GM23338 (cell line): ENCODE results near the gene FAM222A. TPM values are rescaled to one million over a fixed set of nuclear protein-coding genes. Genes with fewer than 3 reads are reported as not detected.

ENCODE experiments used
- ATAC-seq: fragments of 200-7000 bp; cut with Tn5 transposase; 3 replicates; pipeline ENCODE4 v1.9.1; 2020
- DNase-seq: peaks from one replicate; pipeline ENCODE4 v3.0.0-alpha.2; 2015; ENCODE audit warnings: low spot score
- H2AFZ ChIP-seq: fragments of 200-600 bp; sonication (generic); 2 replicates; pipeline ENCODE4 v1.8.0; 2016; ENCODE audit warnings: antibody characterized with exemption, mild to moderate bottlenecking, moderate library complexity
- H3F3A ChIP-seq: fragments of 200-600 bp; sonication (generic); replicated peaks from 2 replicates; pipeline ENCODE4 v1.8.0; 2017; ENCODE audit warnings: antibody characterized with exemption, mixed run types, low read depth
- H3K27ac ChIP-seq: fragments of 200-600 bp; sonication (generic); 2 replicates; pipeline ENCODE4 v1.6.1; 2016; ENCODE audit warnings: low read depth
- H3K27me3 ChIP-seq: fragments of 200-600 bp; sonication (generic); 2 replicates; pipeline ENCODE4 v1.8.0; 2016; ENCODE audit warnings: mild to moderate bottlenecking, mixed run types, moderate library complexity; ENCODE audit not compliant: insufficient read depth
- H3K36me3 ChIP-seq: fragments of 200-600 bp; sonication (generic); 2 replicates; pipeline ENCODE4 v1.8.0; 2016; ENCODE audit warnings: mild to moderate bottlenecking; ENCODE audit not compliant: insufficient read depth
- H3K4me1 ChIP-seq: fragments of 200-600 bp; sonication (generic); 2 replicates; pipeline ENCODE4 v1.8.0; 2016; ENCODE audit warnings: mild to moderate bottlenecking, moderate library complexity; ENCODE audit not compliant: insufficient read depth
- H3K4me2 ChIP-seq: fragments of 200-600 bp; sonication (generic); 2 replicates; pipeline ENCODE4 v1.7.1; 2017; ENCODE audit warnings: mixed run types
- H3K4me3 ChIP-seq: fragments of 200-600 bp; sonication (generic); 2 replicates; pipeline ENCODE4 v1.6.1; 2016; ENCODE audit warnings: mixed run types
- H3K79me2 ChIP-seq: fragments of 200-600 bp; sonication (generic); replicated peaks from 2 replicates; pipeline ENCODE4 v1.8.0; 2017; ENCODE audit warnings: mild to moderate bottlenecking; ENCODE audit not compliant: insufficient read depth
- H3K9me2 ChIP-seq: fragments of 200-600 bp; sonication (generic); 2 replicates; pipeline ENCODE4 v1.8.0; 2017; ENCODE audit not compliant: insufficient read depth
- H4K20me1 ChIP-seq: fragments of 200-600 bp; sonication (generic); replicated peaks from 2 replicates; pipeline ENCODE4 v1.8.0; 2017; ENCODE audit warnings: mild to moderate bottlenecking; ENCODE audit not compliant: insufficient read depth
- H3K27ac Mint-ChIP-seq: 2 replicates; pipeline ENCODE4 v1.8.0; 2020; ENCODE audit warnings: inconsistent platforms, mild to moderate bottlenecking, moderate library complexity, mixed read lengths
- H3K27me3 Mint-ChIP-seq: 3 replicates; pipeline ENCODE4 v1.8.0; 2022; ENCODE audit warnings: low read depth, mild to moderate bottlenecking, moderate library complexity, mixed read lengths, inconsistent platforms; ENCODE audit not compliant: insufficient read depth, poor library complexity
- H3K36me3 Mint-ChIP-seq: 3 replicates; pipeline ENCODE4 v1.8.0; 2021; ENCODE audit warnings: low read depth, mild to moderate bottlenecking, inconsistent platforms, moderate library complexity, mixed read lengths
- H3K4me1 Mint-ChIP-seq: 3 replicates; pipeline ENCODE4 v1.8.0; 2020; ENCODE audit warnings: mild to moderate bottlenecking, inconsistent platforms, mixed read lengths
- H3K4me3 Mint-ChIP-seq: 3 replicates; pipeline ENCODE4 v1.8.0; 2021; ENCODE audit warnings: moderate library complexity, mild to moderate bottlenecking, inconsistent platforms, mixed read lengths
- H3K9me3 Mint-ChIP-seq: 3 replicates; pipeline ENCODE4 v1.8.0; 2020; ENCODE audit warnings: moderate library complexity, mild to moderate bottlenecking, inconsistent platforms, mixed read lengths
- CREB1 ChIP-seq: fragments of 250-450 bp; sonication (Bioruptor Pico); IDR thresholded peaks from 2 replicates; pipeline ENCODE4 v1.5.0; 2020; ENCODE audit warnings: low read depth, mild to moderate bottlenecking, moderate library complexity
- CTCF ChIP-seq, 2 experiments: fragments of 200-600 bp in 1 of 2; sonication (generic) in 1 of 2; conservative IDR thresholded peaks; 2 replicates each; pipeline versions ENCODE4 v1.5.1 to v1.6.1; 2016 to 2017; ENCODE audit warnings: antibody characterized with exemption in 2 of 2, low read depth in 2 of 2, mild to moderate bottlenecking in 2 of 2, moderate library complexity in 1 of 2
- ETS1 ChIP-seq: IDR thresholded peaks from 2 replicates; pipeline ENCODE4 v1.6.1; 2016; ENCODE audit warnings: antibody characterized with exemption
- EZH2 ChIP-seq: fragments of 200-600 bp; sonication (generic); IDR thresholded peaks from one replicate; pipeline ENCODE4 v1.8.0; 2017; ENCODE audit warnings: antibody characterized with exemption, mild to moderate bottlenecking, low read depth; ENCODE audit not compliant: unreplicated experiment
- EZH2phosphoT487 ChIP-seq: fragments of 200-600 bp; sonication (generic); IDR thresholded peaks from one replicate; pipeline ENCODE4 v1.8.1; 2018; ENCODE audit warnings: antibody characterized with exemption; ENCODE audit not compliant: unreplicated experiment
- JUNB ChIP-seq: IDR thresholded peaks from one replicate; pipeline ENCODE4 v1.6.1; 2016; ENCODE audit warnings: antibody characterized with exemption; ENCODE audit not compliant: unreplicated experiment
- NANOG ChIP-seq: IDR thresholded peaks from 2 replicates; pipeline ENCODE4 v1.6.1; 2016; ENCODE audit warnings: antibody characterized with exemption, borderline replicate concordance
- POLR2AphosphoS5 ChIP-seq: IDR thresholded peaks from 2 replicates; pipeline ENCODE4 v1.6.1; 2016; ENCODE audit warnings: antibody characterized with exemption, low read depth
- STAT1 ChIP-seq: IDR thresholded peaks from one replicate; pipeline ENCODE4 v1.6.1; 2016; ENCODE audit warnings: antibody characterized with exemption; ENCODE audit not compliant: unreplicated experiment
- ZNF114 ChIP-seq: fragments of 250-450 bp; sonication (Bioruptor Pico); IDR thresholded peaks from 2 replicates; pipeline ENCODE4 v1.5.0; 2020; ENCODE audit warnings: mild to moderate bottlenecking, moderate library complexity
- ZNF331 ChIP-seq: fragments of 250-450 bp; sonication (Bioruptor Pico); IDR thresholded peaks from 2 replicates; pipeline ENCODE4 v1.5.0; 2020; ENCODE audit warnings: low read depth, mild to moderate bottlenecking, moderate library complexity
- polyA plus RNA-seq: library from polyadenylated mRNA; unstranded; fragments of >200 nt; fragmentation: Nextera tagmentation; extraction: Ambion mirVana; gene quantifications from 2 replicates; pipeline ENCODE4 v1.2.1, GENCODE V29; 2016
- total RNA-seq: library from RNA; depleted of rRNA; stranded (reverse); fragments of >200 nt; shearing (Covaris generic); gene quantifications from 2 replicates; pipeline ENCODE4 v1.2.3, GENCODE V29; 2014
- TF ChIP-seq, protein P1 (sequence below): fragments of 250-450 bp; sonication (Bioruptor Pico); IDR thresholded peaks from 2 replicates; pipeline ENCODE4 v1.5.0; 2020; ENCODE audit warnings: mild to moderate bottlenecking, moderate library complexity

FAM222A gene
- total and polyA plus RNA-seq, 2 experiments from 2014 or later, result 0.78 to 2.1 TPM

- TF ChIP-seq CTCF (conservative IDR thresholded peaks at IDR 0.05; ENCODE audit: low read depth in 2 of 2) (no peak), ZNF114 (CRISPR knock-in tag) (no peak), JUNB (no peak), ETS1 (no peak), NANOG (no peak)
Measured at GRCh38 chr12:109675411-109675810, 38.2 kb upstream of the FAM222A start (continued).

GRCh38 chr12:109677279-109677691, 36.3 kb upstream of the FAM222A start:
- H3K4me3 Mint-ChIP-seq, result no peak overlapping the region
- no peaks in the 10 kb centered on the region for H3K36me3 Mint-ChIP-seq
- DNase-seq, result peak; percentile 30
- TF ChIP-seq EZH2 (no peak), CREB1 (CRISPR knock-in tag) (no peak), ZNF331 (CRISPR knock-in tag) (no peak), ETS1 (no peak), JUNB (no peak), POLR2AphosphoS5 (no peak), EZH2phosphoT487 (no peak), CTCF (conservative IDR thresholded peaks at IDR 0.05; ENCODE audit: low read depth in 2 of 2) (no peak), STAT1 (no peak), NANOG (no peak)
- TF ChIP-seq, protein P1, sequence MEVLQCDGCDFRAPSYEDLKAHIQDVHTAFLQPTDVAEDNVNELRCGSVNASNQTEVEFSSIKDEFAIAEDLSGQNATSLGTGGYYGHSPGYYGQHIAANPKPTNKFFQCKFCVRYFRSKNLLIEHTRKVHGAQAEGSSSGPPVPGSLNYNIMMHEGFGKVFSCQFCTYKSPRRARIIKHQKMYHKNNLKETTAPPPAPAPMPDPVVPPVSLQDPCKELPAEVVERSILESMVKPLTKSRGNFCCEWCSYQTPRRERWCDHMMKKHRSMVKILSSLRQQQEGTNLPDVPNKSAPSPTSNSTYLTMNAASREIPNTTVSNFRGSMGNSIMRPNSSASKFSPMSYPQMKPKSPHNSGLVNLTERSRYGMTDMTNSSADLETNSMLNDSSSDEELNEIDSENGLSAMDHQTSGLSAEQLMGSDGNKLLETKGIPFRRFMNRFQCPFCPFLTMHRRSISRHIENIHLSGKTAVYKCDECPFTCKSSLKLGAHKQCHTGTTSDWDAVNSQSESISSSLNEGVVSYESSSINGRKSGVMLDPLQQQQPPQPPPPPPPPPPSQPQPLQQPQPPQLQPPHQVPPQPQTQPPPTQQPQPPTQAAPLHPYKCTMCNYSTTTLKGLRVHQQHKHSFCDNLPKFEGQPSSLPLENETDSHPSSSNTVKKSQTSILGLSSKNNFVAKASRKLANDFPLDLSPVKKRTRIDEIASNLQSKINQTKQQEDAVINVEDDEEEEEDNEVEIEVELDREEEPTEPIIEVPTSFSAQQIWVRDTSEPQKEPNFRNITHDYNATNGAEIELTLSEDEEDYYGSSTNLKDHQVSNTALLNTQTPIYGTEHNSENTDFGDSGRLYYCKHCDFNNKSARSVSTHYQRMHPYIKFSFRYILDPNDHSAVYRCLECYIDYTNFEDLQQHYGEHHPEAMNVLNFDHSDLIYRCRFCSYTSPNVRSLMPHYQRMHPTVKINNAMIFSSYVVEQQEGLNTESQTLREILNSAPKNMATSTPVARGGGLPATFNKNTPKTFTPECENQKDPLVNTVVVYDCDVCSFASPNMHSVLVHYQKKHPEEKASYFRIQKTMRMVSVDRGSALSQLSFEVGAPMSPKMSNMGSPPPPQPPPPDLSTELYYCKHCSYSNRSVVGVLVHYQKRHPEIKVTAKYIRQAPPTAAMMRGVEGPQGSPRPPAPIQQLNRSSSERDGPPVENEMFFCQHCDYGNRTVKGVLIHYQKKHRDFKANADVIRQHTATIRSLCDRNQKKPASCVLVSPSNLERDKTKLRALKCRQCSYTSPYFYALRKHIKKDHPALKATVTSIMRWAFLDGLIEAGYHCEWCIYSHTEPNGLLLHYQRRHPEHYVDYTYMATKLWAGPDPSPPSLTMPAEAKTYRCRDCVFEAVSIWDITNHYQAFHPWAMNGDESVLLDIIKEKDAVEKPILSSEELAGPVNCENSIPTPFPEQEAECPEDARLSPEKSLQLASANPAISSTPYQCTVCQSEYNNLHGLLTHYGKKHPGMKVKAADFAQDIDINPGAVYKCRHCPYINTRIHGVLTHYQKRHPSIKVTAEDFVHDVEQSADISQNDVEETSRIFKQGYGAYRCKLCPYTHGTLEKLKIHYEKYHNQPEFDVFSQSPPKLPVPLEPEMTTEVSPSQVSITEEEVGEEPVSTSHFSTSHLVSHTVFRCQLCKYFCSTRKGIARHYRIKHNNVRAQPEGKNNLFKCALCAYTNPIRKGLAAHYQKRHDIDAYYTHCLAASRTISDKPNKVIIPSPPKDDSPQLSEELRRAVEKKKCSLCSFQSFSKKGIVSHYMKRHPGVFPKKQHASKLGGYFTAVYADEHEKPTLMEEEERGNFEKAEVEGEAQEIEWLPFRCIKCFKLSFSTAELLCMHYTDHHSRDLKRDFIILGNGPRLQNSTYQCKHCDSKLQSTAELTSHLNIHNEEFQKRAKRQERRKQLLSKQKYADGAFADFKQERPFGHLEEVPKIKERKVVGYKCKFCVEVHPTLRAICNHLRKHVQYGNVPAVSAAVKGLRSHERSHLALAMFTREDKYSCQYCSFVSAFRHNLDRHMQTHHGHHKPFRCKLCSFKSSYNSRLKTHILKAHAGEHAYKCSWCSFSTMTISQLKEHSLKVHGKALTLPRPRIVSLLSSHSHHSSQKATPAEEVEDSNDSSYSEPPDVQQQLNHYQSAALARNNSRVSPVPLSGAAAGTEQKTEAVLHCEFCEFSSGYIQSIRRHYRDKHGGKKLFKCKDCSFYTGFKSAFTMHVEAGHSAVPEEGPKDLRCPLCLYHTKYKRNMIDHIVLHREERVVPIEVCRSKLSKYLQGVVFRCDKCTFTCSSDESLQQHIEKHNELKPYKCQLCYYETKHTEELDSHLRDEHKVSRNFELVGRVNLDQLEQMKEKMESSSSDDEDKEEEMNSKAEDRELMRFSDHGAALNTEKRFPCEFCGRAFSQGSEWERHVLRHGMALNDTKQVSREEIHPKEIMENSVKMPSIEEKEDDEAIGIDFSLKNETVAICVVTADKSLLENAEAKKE (CRISPR knock-in tag), result no peak
- peaks cover 14% of the 10 kb centered on the region for H3K4me1 Mint-ChIP-seq
- Histone ChIP-seq H2AFZ (no peak overlapping the region), H3K4me1 (0 out of 2 replicates have a peak, but pooled peaks cover 5% of the 10 kb centered on the region), H3F3A (no peaks in the 10 kb centered on the region), H3K4me2 (no peak overlapping the region), H4K20me1 (no peaks in the 10 kb centered on the region; the same call in 1 of the 2 replicates), H3K36me3 (no peaks in the 10 kb centered on the region), H3K79me2 (no peaks in the 10 kb centered on the region), H3K9me2 (no peaks in the 10 kb centered on the region), H3K4me3 (no peak overlapping the region), H3K27me3 (no peaks in the 10 kb centered on the region), H3K27ac (no peak overlapping the region)
- H3K27me3 Mint-ChIP-seq, result peaks cover 7% of the 10 kb centered on the region
- no peaks in the 10 kb centered on the region for H3K9me3 Mint-ChIP-seq
- H3K27ac Mint-ChIP-seq, result no peak overlapping the region
- ATAC-seq, result no peak
